ENCODE measurements around the gene SLC16A1. TPM values are rescaled to one million over a fixed set of nuclear protein-coding genes. Genes with fewer than 3 reads are reported as not detected.

SLC16A1 gene
- total and polyA plus RNA-seq, 10 of the 15 experiments (the other 5 are each of a cell fraction or from before 2014, with no cell fraction given), result 39.0 to 106 (median 65.8) TPM

DNA sequence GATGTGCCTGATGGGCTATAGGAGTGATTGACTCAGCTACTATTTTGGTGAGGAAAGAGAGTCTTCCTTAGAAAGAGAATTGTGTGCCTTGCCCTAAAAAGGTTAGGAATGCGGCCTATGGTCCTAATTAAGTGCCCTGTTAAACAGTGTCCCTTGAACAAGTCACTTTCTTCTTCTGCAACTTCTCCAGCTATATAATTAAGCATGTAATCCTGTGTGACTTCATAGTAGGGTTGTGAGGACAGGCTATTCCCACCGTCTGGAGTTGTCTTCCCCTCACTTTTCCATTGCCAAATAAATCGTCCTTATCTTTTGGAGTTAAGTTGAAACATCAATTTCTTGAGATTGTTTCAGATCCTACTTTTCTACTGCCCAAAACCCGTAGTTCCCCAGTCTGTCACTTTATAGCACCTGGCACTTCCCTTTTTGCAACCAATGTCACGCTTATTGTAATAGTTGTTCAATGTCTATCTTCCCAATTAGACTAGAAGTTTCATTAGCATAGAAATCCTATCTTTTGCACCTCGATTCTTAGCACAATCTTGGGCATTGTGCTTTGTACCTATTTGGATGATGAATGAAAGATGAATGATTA, 27.6 kb upstream of the SLC16A1 start (continued):
- TF ChIP-seq EP300 (IDR thresholded peaks at IDR 0.05; ENCODE audit: borderline replicate concordance in 1 of 2, control insufficient read depth in 1 of 2, low read depth in 2 of 2, low read length in 2 of 2), result 0 out of 4 replicates have a peak, but pooled peaks of 1 of the 2 experiments have one; percentile 45
- TF ChIP-seq, protein P1, sequence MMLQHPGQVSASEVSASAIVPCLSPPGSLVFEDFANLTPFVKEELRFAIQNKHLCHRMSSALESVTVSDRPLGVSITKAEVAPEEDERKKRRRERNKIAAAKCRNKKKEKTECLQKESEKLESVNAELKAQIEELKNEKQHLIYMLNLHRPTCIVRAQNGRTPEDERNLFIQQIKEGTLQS (IDR thresholded peaks at IDR 0.05; ENCODE audit: borderline replicate concordance, extremely low read depth, low read depth, low read length), result no peak

- ChIA-PET CTCF (interaction anchor here (0.5 to 2.3 kb wide), 7 partner anchors 8 to 1711 kb away, joined by 3 to 12 read pairs (median 4); partner anchors contain the start of genes LRIG2 and SLC16A1), RAD21 (ENCODE audit: unreplicated experiment) (interaction anchor here (0.8 to 1.1 kb wide), 5 partner anchors 29 to 90 kb away, joined by 3 to 5 read pairs (median 3); partner anchors contain the start of gene LRIG2), POLR2A (interaction anchor here (0.5 to 2.6 kb wide), 4 partner anchors 27 to 92 kb away, joined by 4 to 7 read pairs (median 6); partner anchors contain the start of gene SLC16A1), SMC1A (ENCODE audit: uncharacterized antibody, unreplicated experiment) (interaction anchor here (0.7 to 3.8 kb wide), 6 partner anchors 16 to 108 kb away, joined by 3 to 23 read pairs (median 4); no protein-coding TSS in a partner anchor)
- Histone ChIP-seq H3K4me2 (ENCODE audit: control insufficient read depth, insufficient read depth) (no peak overlapping the region; the same call in 1 of the 2 replicates), H3K36me3 (ENCODE audit: control insufficient read depth in 2 of 2, insufficient read depth in 2 of 2, low read length in 1 of 2) (no peaks in the 10 kb centered on the region; a peak in 2 of 4 replicates), H3K4me3 (no peak overlapping the region), H3K27ac (ENCODE audit: control insufficient read depth, insufficient read depth) (no peak overlapping the region), H3K9me3 (replicated peaks; ENCODE audit: control insufficient read depth, insufficient read depth, low read length) (no peaks in the 10 kb centered on the region), H3K79me2 (ENCODE audit: control insufficient read depth, insufficient read depth, low read length) (no peaks in the 10 kb centered on the region), H3K27me3 (replicated peaks in 1 of 2; ENCODE audit: control insufficient read depth in 2 of 2, insufficient read depth in 2 of 2, low read length in 1 of 2) (no peaks in the 10 kb centered on the region), H3K4me1 (ENCODE audit: control insufficient read depth, insufficient read depth, low read length) (peaks cover 10% of the 10 kb centered on the region), H2AFZ (ENCODE audit: control insufficient read depth, low read depth, low read length) (peak overlapping the region; percentile 51), H3K9ac (ENCODE audit: control insufficient read depth, insufficient read depth, low read length) (no peak overlapping the region), H4K20me1 (ENCODE audit: control insufficient read depth, insufficient read depth) (no peaks in the 10 kb centered on the region)
- ATAC-seq (peak; percentile 62), DNase-seq (ENCODE audit: low read depth, low spot score) (peak; percentile 12), FAIRE-seq (no peak)
- no TSS peak for BruUV-seq (replicated peaks)
- WGBS (ENCODE audit: insufficient coverage, insufficient replicate concordance, low lambda C conversion rate, missing lambda C conversion rate), result 78% methylated on average over 5 of the region's 5 CpGs
- TF ChIP-seq CEBPB (IDR thresholded peaks at IDR 0.05; ENCODE audit: borderline replicate concordance in 1 of 2, low read depth in 2 of 2, low read length in 2 of 2) (no peak), YY1 (IDR thresholded peaks at IDR 0.05; ENCODE audit: low read depth, low read length) (no peak), TCF12 (IDR thresholded peaks at IDR 0.05; ENCODE audit: low read depth, low read length) (no peak), RCOR1 (conservative IDR thresholded peaks at IDR 0.05; ENCODE audit: low read depth, low read length) (no peak), SPI1 (IDR thresholded peaks at IDR 0.05; ENCODE audit: borderline replicate concordance, insufficient read depth, low read depth, low read length) (no peak), CHD2 (IDR thresholded peaks at IDR 0.05; ENCODE audit: borderline replicate concordance, low read depth, low read length) (no peak), ZSCAN29 (IDR thresholded peaks at IDR 0.05) (no peak), ESRRA (IDR thresholded peaks at IDR 0.05; ENCODE audit: low read length) (no peak), TCF3 (IDR thresholded peaks at IDR 0.05; ENCODE audit: borderline replicate concordance, insufficient read depth, low read depth, low read length) (no peak)
- intact Hi-C loops (cut with micrococcal nuclease; ENCODE audit: unreplicated experiment) (no loop called here), in situ Hi-C loops (cut with MboI) (no loop called here)
Observed at GRCh38 chr1:112982853-112983536, 27.0 kb upstream of the SLC16A1 start.
